Natural killer cell (primary cell): ENCODE data around the gene LOXL1. TPM values are rescaled to one million over a fixed set of nuclear protein-coding genes. Genes with fewer than 3 reads are reported as not detected.

Source experiments
- ATAC-seq, 3 donors: fragments of 150-1000 bp in 2 of 3; fragments of 200-7000 bp in 1 of 3; cut with Tn5 transposase; 1 replicate in 1 of 3; 2 replicates in 2 of 3; pipeline ENCODE4 v1.10.0; 2021; ENCODE audit warnings: mild to moderate bottlenecking in 2 of 3, moderate library complexity in 2 of 3
- DNase-seq, 2 donors: peaks; one replicate each; pipeline versions ENCODE4 v3.0.0 to v3.0.0-alpha.2; 2013 to 2021; ENCODE audit warnings: mixed read lengths in 1 of 2
- H3K27ac ChIP-seq: one replicate; pipeline ENCODE4 v1.5.1; 2013; ENCODE audit warnings: mild to moderate bottlenecking, low read length
- H3K27me3 ChIP-seq: one replicate; pipeline ENCODE4 v1.6.1; 2013; ENCODE audit warnings: low read length; ENCODE audit not compliant: control insufficient read depth, insufficient read depth
- H3K36me3 ChIP-seq: one replicate; pipeline ENCODE4 v1.6.1; 2013; ENCODE audit warnings: low read length; ENCODE audit not compliant: control insufficient read depth, insufficient read depth
- H3K4me1 ChIP-seq: one replicate; pipeline ENCODE4 v1.6.1; 2013; ENCODE audit warnings: low read length; ENCODE audit not compliant: control insufficient read depth, insufficient read depth
- H3K4me3 ChIP-seq: one replicate; pipeline ENCODE4 v1.5.1; 2013; ENCODE audit warnings: low read length
- H3K9me3 ChIP-seq: one replicate; pipeline ENCODE4 v1.6.1; 2013; ENCODE audit warnings: low read length; ENCODE audit not compliant: control insufficient read depth, insufficient read depth
- H3K27ac Mint-ChIP-seq, 2 donors: one replicate each; pipeline ENCODE4 v1.8.0; 2022; ENCODE audit warnings: mild to moderate bottlenecking in 2 of 2, mixed read lengths in 2 of 2, moderate library complexity in 1 of 2
- H3K27me3 Mint-ChIP-seq, 2 donors: one replicate each; pipeline ENCODE4 v1.8.0; 2022; ENCODE audit warnings: low read depth in 2 of 2, mixed read lengths in 2 of 2
- H3K36me3 Mint-ChIP-seq: one replicate; pipeline ENCODE4 v1.8.0; 2022; ENCODE audit warnings: mixed read lengths
- H3K4me1 Mint-ChIP-seq, 2 donors: one replicate each; pipeline ENCODE4 v1.8.0; 2022; ENCODE audit warnings: mixed read lengths in 2 of 2
- H3K4me3 Mint-ChIP-seq: one replicate; pipeline ENCODE4 v1.8.0; 2022; ENCODE audit warnings: mild to moderate bottlenecking, moderate library complexity, mixed read lengths
- H3K9me3 Mint-ChIP-seq, 2 donors: one replicate each; pipeline ENCODE4 v1.8.0; 2022; ENCODE audit warnings: mixed read lengths in 2 of 2
- CTCF ChIP-seq: fragments of 200-600 bp; IDR thresholded peaks from one replicate; pipeline ENCODE4 v1.8.0; 2022; ENCODE audit warnings: antibody characterized with exemption
- WGBS: methylation state at CpG from one replicate; pipeline ENCODE4 v1.1.7; 2013; ENCODE audit warnings: missing lambda C conversion rate; ENCODE audit not compliant: insufficient coverage; 5-methylcytosine and 5-hydroxymethylcytosine counted together
- intact Hi-C: fragments of 100-400 bp; cut with micrococcal nuclease; formaldehyde crosslinking; loops from one replicate; pipeline ENCODE4 v1.14.2; 2022
- total RNA-seq, 4 donors: library from RNA; stranded (reverse); fragments of 120-200 nt in 1 of 4; gene quantifications; one replicate each; pipeline versions ENCODE4 v1.2.3 to v1.2.4, GENCODE V29; 2013 to 2022

The LOXL1 gene
- total RNA-seq, 3 donors from 2014 or later (not counting 1 experiment from before 2014, with no cell fraction given): 1.1 to 1.4 (median 1.3) TPM

GRCh38 chr15:73886717-73887345 is 39.4 kb upstream of the LOXL1 start:
- H3K4me3 ChIP-seq: no peak overlapping the region
- H3K4me3 Mint-ChIP-seq: no peak overlapping the region
- no peaks in the 10 kb centered on the region for H3K9me3 Mint-ChIP-seq
- WGBS: 68% methylated on average over 5 of the region's 5 CpGs
- H3K9me3 ChIP-seq: no peaks in the 10 kb centered on the region
- H3K27me3 ChIP-seq: no peaks in the 10 kb centered on the region
- H3K4me1 Mint-ChIP-seq: no peaks in the 10 kb centered on the region
- DNase-seq (no peak), ATAC-seq (no peak)
- no peaks in the 10 kb centered on the region for H3K36me3 ChIP-seq
- H3K36me3 Mint-ChIP-seq: no peaks in the 10 kb centered on the region
- intact Hi-C loops: no loop called here
- H3K4me1 ChIP-seq: no peaks in the 10 kb centered on the region
- no peak overlapping the region for H3K27ac Mint-ChIP-seq
- TF ChIP-seq CTCF: no peak
- H3K27ac ChIP-seq: no peak overlapping the region
- peaks cover 15 to 19% of the 10 kb centered on the region in 2 donors for H3K27me3 Mint-ChIP-seq

- H3K4me1 ChIP-seq: no peaks in the 10 kb centered on the region
- no peaks in the 10 kb centered on the region for H3K9me3 ChIP-seq
- WGBS: 61% methylated on average over 7 of the region's 7 CpGs
- ATAC-seq: no peak
- H3K9me3 Mint-ChIP-seq: no peaks in the 10 kb centered on the region
- no peaks in the 10 kb centered on the region for H3K36me3 ChIP-seq
- H3K27me3 Mint-ChIP-seq: peaks cover 9 to 13% of the 10 kb centered on the region in 2 donors
- intact Hi-C loops: no loop called here
- no peak overlapping the region for H3K27ac Mint-ChIP-seq
- no peaks in the 10 kb centered on the region for H3K27me3 ChIP-seq
- no peak for TF ChIP-seq CTCF
- H3K36me3 Mint-ChIP-seq: no peaks in the 10 kb centered on the region
- no peak overlapping the region for H3K27ac ChIP-seq
- no peaks in the 10 kb centered on the region for H3K4me1 Mint-ChIP-seq
- H3K4me3 Mint-ChIP-seq: no peak overlapping the region
- DNase-seq: no peak
- no peak overlapping the region for H3K4me3 ChIP-seq
Measured at GRCh38 chr15:73887481-73887880, 38.8 kb upstream of the LOXL1 start.

GRCh38 chr15:73888224-73889041 is 37.8 kb upstream of the LOXL1 start:
- H3K27me3 ChIP-seq: no peaks in the 10 kb centered on the region
- ATAC-seq: no peak
- Mint-ChIP-seq H3K4me1 (no peaks in the 10 kb centered on the region), H3K9me3 (no peaks in the 10 kb centered on the region), H3K4me3 (no peak overlapping the region), H3K27ac (no peak overlapping the region), H3K36me3 (no peaks in the 10 kb centered on the region), H3K27me3 (peaks cover 7 to 12% of the 10 kb centered on the region in 2 donors)
- no peaks in the 10 kb centered on the region for H3K36me3 ChIP-seq
- intact Hi-C loops: no loop called here
- no peaks in the 10 kb centered on the region for H3K9me3 ChIP-seq
- no peak overlapping the region for H3K4me3 ChIP-seq
- no peak overlapping the region for H3K27ac ChIP-seq
- 81% methylated on average over 10 of the region's 10 CpGs for WGBS
- H3K4me1 ChIP-seq: no peaks in the 10 kb centered on the region
- no peak for TF ChIP-seq CTCF
- DNase-seq: no peak
